ENCODE measurements around the gene SENP1.

The SENP1 gene

GRCh38 chr12:48005001-48005749 is 100.7 kb downstream of the SENP1 start:
- Histone ChIP-seq H3K27ac (no peak overlapping the region), H3K9me3 (ENCODE audit: severe bottlenecking) (no peaks in the 10 kb centered on the region), H3K27me3 (ENCODE audit: insufficient read depth, low read depth, severe bottlenecking) (peaks cover 44% of the 10 kb centered on the region), H3K4me3 (ENCODE audit: low read depth, low read length) (peak overlapping the region; percentile 52), H3K36me3 (no peaks in the 10 kb centered on the region)
- no peak for TF ChIP-seq CTCF (IDR thresholded peaks at IDR 0.05; ENCODE audit: low read depth, low read length)
- DNase-seq, result no peak

DNA sequence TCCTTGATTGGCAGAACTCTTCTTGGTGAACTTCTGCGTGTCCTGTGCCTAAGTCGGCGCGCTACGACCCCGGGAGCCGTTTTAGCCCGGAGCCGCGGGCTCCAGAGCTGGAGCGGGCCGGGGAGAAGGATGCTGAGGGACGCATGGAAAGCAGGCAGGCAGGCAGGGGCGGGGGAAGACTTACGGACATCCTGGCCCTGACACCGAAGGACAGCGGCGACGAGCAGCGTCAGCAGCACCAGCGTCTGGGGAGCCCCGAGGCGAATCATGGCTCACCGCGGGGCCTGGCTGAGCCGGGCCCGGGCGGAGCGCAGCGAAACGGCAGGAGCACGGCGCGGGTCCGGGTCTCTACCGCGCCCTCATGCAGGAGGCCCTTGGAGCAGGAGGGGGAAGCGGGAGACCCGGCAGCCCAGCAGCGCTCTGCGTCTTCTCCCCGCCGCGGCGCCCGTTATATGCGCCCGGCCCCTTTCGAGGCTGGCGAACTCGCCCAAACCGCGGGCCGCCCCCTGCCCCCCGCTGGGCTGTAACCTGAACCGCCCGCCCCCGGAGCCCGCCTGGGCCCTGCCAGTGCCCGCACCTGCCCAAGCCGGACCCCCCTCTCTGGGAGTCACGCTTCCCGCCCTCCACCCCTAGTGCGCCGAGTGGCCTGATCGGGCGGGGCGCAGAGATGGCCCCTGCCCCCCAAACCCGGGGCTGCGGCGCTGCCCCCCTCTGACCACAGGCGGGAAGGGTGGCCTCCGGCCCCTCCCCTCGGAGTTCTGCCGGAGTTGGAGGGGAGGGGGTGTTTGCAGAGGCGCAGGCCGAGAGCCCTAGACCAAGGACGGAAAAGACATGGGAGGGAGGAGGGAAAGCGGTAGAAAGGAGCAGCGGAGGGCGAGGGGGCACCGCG is 101.6 kb downstream of the SENP1 start, which contains the start of gene COL2A1:
COL2A1 (minus strand) TSS at position 424 of the 889 bp plus-strand sequence; CDS start at position 269, 155 bp downstream.
- Histone ChIP-seq H3K36me3 (no peaks in the 10 kb centered on the region), H3K27ac (no peak within 1 kb of the TSS), H3K4me3 (ENCODE audit: low read depth, low read length) (peak within 1 kb of the TSS; percentile 52), H3K27me3 (ENCODE audit: insufficient read depth, low read depth, severe bottlenecking) (peaks cover 44% of the 10 kb centered on the region), H3K9me3 (ENCODE audit: severe bottlenecking) (no peaks in the 10 kb centered on the region)
- no peak for DNase-seq
- TF ChIP-seq CTCF (IDR thresholded peaks at IDR 0.05; ENCODE audit: low read depth, low read length), result no peak

- Histone ChIP-seq H3K9me3 (ENCODE audit: severe bottlenecking) (no peaks in the 10 kb centered on the region), H3K27ac (no peak overlapping the region), H3K4me3 (ENCODE audit: low read depth, low read length) (peak overlapping the region; percentile 52), H3K36me3 (no peaks in the 10 kb centered on the region), H3K27me3 (ENCODE audit: insufficient read depth, low read depth, severe bottlenecking) (peaks cover 44% of the 10 kb centered on the region)
- TF ChIP-seq CTCF (IDR thresholded peaks at IDR 0.05; ENCODE audit: low read depth, low read length), result peak; percentile 15; the same call in 1 of the 2 replicates
- DNase-seq, result no peak
Measured at GRCh38 chr12:48003226-48004052, 102.4 kb downstream of the SENP1 start.

DNA sequence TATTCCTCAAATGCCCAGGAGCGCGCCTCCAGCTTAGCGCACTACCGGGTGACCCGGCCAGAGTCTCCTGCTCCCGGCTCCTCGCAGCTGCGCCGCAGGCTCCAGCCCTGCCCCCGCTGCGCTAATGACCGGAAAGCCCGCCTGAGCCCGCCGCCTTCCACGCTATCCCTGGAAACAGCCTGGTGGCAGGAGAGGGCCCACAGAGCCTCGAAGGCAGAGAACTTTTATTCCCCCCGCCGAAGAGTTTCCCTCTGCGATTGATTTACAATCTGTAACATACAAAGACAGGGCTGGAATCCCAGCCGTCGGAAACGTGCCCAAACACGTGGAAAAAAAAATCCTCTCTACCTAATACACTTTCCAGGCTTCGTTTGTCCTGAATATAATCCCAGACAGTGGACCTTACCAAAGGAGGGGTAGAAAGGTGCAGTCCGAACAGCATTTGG is 103.1 kb downstream of the SENP1 start:
- Histone ChIP-seq H3K36me3 (no peaks in the 10 kb centered on the region), H3K9me3 (ENCODE audit: severe bottlenecking) (no peaks in the 10 kb centered on the region), H3K27me3 (ENCODE audit: insufficient read depth, low read depth, severe bottlenecking) (peaks cover 44% of the 10 kb centered on the region), H3K4me3 (ENCODE audit: low read depth, low read length) (peak overlapping the region; percentile 52), H3K27ac (no peak overlapping the region)
- DNase-seq, result peak; percentile 73
- no peak for TF ChIP-seq CTCF (IDR thresholded peaks at IDR 0.05; ENCODE audit: low read depth, low read length)

- H3K27me3 ChIP-seq (ENCODE audit: insufficient read depth, low read depth, severe bottlenecking), result peaks cover 44% of the 10 kb centered on the region
- no peak for TF ChIP-seq CTCF (IDR thresholded peaks at IDR 0.05; ENCODE audit: low read depth, low read length)
- H3K9me3 ChIP-seq (ENCODE audit: severe bottlenecking), result no peaks in the 10 kb centered on the region
- peak overlapping the region; percentile 52 for H3K4me3 ChIP-seq (ENCODE audit: low read depth, low read length)
- no peak for DNase-seq
- no peaks in the 10 kb centered on the region for H3K36me3 ChIP-seq
- H3K27ac ChIP-seq, result no peak overlapping the region
Measured at GRCh38 chr12:48002414-48002730, 103.5 kb downstream of the SENP1 start.
